Measurements from ENCODE around the gene ANTXR1.

GRCh38 chr2:69131983-69132675 is 119.2 kb downstream of the ANTXR1 start:
- TF ChIP-seq CTCF (IDR thresholded peaks at IDR 0.05; ENCODE audit: low read depth, low read length) (no peak), EZH2phosphoT487 (IDR thresholded peaks at IDR 0.05; ENCODE audit: low read depth) (no peak)
